Fibroblast of lung (primary cell): Measurements from ENCODE around the gene TMEM131.

ENCODE experiments used
- CTCF ChIP-seq, 2 donors: IDR thresholded peaks in 1 of 2; conservative IDR thresholded peaks in 1 of 2; 1 replicate in 1 of 2; 2 replicates in 1 of 2; pipeline ENCODE4 v1.5.1; 2011 to 2012; ENCODE audit warnings: low read length in 2 of 2, control low read depth in 1 of 2, inconsistent platforms in 1 of 2, low read depth in 1 of 2, mild to moderate bottlenecking in 1 of 2
- EZH2 ChIP-seq: IDR thresholded peaks from 2 replicates; pipeline ENCODE4 v1.5.1; 2012; ENCODE audit warnings: low read length, control low read depth, mild to moderate bottlenecking; ENCODE audit errors: missing control alignments

- TF ChIP-seq CTCF (conservative IDR thresholded peaks at IDR 0.05 in 1 of 2, IDR thresholded peaks at IDR 0.05 in 1 of 2; ENCODE audit: low read depth in 1 of 2, low read length in 2 of 2) (no peak), EZH2 (no peak)
These were observed 85.1 kb downstream of the TMEM131 start for GRCh38 chr2:97910403-97911205.
